Caco-2 (cell line): Measurements from ENCODE around the gene RBM43. TPM values are rescaled to one million over a fixed set of nuclear protein-coding genes. Genes with fewer than 3 reads are reported as not detected.

Source experiments
- BruUV-seq: library from RNA; stranded (reverse); fragments of 400-500 nt; replicated peaks from 2 replicates; lab custom pipeline; 2021; lab: Mats Ljungman, UMichigan
- CTCF ChIA-PET: fragments of 300-600 bp; sonication (Branson Sonifier 250); formaldehyde crosslinking; loops from one replicate; lab custom pipeline; 2022; ENCODE audit warnings: antibody characterized with exemption; lab: Charles Lee
- POLR2A ChIA-PET: fragments of 300-600 bp; sonication (Branson Sonifier 250); formaldehyde crosslinking; loops from one replicate; lab custom pipeline; 2022; ENCODE audit warnings: antibody characterized with exemption; lab: Charles Lee
- DNase-seq, 2 experiments: peaks; one replicate each; pipeline versions ENCODE4 v3.0.0 to v3.0.0-alpha.2; 2020 to 2022
- H3K27me3 ChIP-seq: replicated peaks from 2 replicates; pipeline ENCODE4 v1.6.0; 2011; ENCODE audit warnings: low read length; ENCODE audit not compliant: control insufficient read depth, insufficient read depth
- H3K36me3 ChIP-seq: 2 replicates; pipeline ENCODE4 v1.5.1; 2011; ENCODE audit warnings: low read length; ENCODE audit not compliant: control insufficient read depth, insufficient read depth
- H3K4me1 ChIP-seq: fragments of 250-450 bp; sonication (Bioruptor Pico); 2 replicates; pipeline ENCODE4 v1.5.1; 2020; ENCODE audit warnings: mild to moderate bottlenecking
- H3K4me3 ChIP-seq: 2 replicates; pipeline ENCODE4 v1.5.1; 2011; ENCODE audit warnings: low read depth, mild to moderate bottlenecking, control low read depth, low read length
- H3K9me3 ChIP-seq: fragments of 250-450 bp; sonication (Bioruptor Pico); 2 replicates; pipeline ENCODE4 v1.5.1; 2020; ENCODE audit warnings: mild to moderate bottlenecking, moderate library complexity
- H3K27ac Mint-ChIP-seq: one replicate; pipeline ENCODE4 v1.8.0; 2022; ENCODE audit warnings: mixed read lengths; ENCODE audit not compliant: unreplicated experiment
- H3K27me3 Mint-ChIP-seq: one replicate; pipeline ENCODE4 v1.8.0; 2022; ENCODE audit warnings: mixed read lengths; ENCODE audit not compliant: insufficient read depth, unreplicated experiment
- H3K36me3 Mint-ChIP-seq: one replicate; pipeline ENCODE4 v1.8.0; 2022; ENCODE audit warnings: mild to moderate bottlenecking, mixed read lengths; ENCODE audit not compliant: insufficient read depth, unreplicated experiment
- H3K4me1 Mint-ChIP-seq: one replicate; pipeline ENCODE4 v1.8.0; 2022; ENCODE audit warnings: low read depth, mixed read lengths; ENCODE audit not compliant: unreplicated experiment
- H3K4me3 Mint-ChIP-seq: one replicate; pipeline ENCODE4 v1.8.0; 2022; ENCODE audit warnings: mild to moderate bottlenecking, moderate library complexity, mixed read lengths; ENCODE audit not compliant: unreplicated experiment
- H3K9me3 Mint-ChIP-seq: one replicate; pipeline ENCODE4 v1.8.0; 2022; ENCODE audit warnings: mixed read lengths; ENCODE audit not compliant: unreplicated experiment
- intact Hi-C: fragments of 100-400 bp; cut with micrococcal nuclease; formaldehyde crosslinking; loops from one replicate; pipeline ENCODE4 v1.10.0; 2022; ENCODE audit not compliant: unreplicated experiment
- total RNA-seq: library from RNA; stranded (reverse); gene quantifications from 2 replicates; pipeline ENCODE4 v1.2.3, GENCODE V29; 2022
- TF ChIP-seq, protein P1 (sequence below), 2 experiments: fragments of 200-600 bp in 1 of 2; IDR thresholded peaks; 1 replicate in 1 of 2; 2 replicates in 1 of 2; pipeline versions ENCODE4 v1.5.1 to v1.8.0; 2011 to 2022; ENCODE audit warnings: antibody characterized with exemption in 1 of 2, control low read depth in 1 of 2, inconsistent platforms in 1 of 2, low read depth in 1 of 2, low read length in 1 of 2, mild to moderate bottlenecking in 1 of 2, moderate library complexity in 1 of 2; ENCODE audit not compliant: insufficient read depth in 1 of 2, severe bottlenecking in 1 of 2, unreplicated experiment in 1 of 2

RBM43 gene
- total RNA-seq, 1 experiment from 2014 or later = 1.4 TPM

DNA sequence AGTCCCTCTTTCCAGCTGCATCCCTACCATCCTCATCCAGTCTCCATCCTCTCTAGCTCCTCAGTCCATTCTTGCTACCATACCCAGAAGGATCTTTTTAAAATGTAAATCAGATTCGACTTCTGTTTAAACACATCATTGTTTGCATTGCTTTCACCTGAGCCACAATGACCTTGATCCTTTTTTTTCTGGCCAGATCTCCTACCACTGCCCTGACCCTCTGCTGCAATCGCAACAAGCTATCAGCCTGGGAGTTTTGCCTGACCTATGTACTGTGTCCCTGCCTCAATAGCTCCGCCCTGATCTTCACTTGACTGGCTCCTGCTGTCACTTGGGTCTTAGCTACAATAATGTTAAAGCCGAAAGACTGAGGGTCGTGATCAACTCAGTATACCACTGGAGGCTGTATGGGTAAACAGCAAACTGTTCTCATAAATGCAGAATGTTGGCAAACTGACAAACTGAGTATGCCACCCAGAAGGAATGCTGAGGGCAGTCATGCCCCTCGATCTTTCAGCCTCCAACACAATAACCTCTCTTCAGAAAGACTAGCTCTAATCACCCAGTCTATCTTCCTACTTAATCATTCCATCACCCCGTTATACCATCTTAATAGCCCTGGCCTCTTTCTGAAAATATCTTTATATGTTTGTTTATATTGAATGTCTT, 2.6 kb upstream of the RBM43 start:
- no peaks in the 10 kb centered on the region for H3K36me3 Mint-ChIP-seq
- H3K27me3 Mint-ChIP-seq = peaks cover 5% of the 10 kb centered on the region
- 0 out of 2 replicates have a peak, but pooled peaks cover 5% of the 10 kb centered on the region for H3K4me1 ChIP-seq
- H3K9me3 ChIP-seq = no peaks in the 10 kb centered on the region
- no peak overlapping the region for H3K4me3 Mint-ChIP-seq
- ChIA-PET POLR2A (interaction anchor here (0.6 kb wide), 1 partner anchor 14 kb away, joined by 3 read pairs; no protein-coding TSS in a partner anchor), CTCF (no interaction called here)
- no peak overlapping the region for H3K27ac Mint-ChIP-seq
- BruUV-seq = no TSS peak
- peak in 1 of 2 experiments; percentile 8 for DNase-seq
- H3K9me3 Mint-ChIP-seq = no peaks in the 10 kb centered on the region
- peaks cover 22% of the 10 kb centered on the region for H3K4me1 Mint-ChIP-seq
- H3K36me3 ChIP-seq = no peaks in the 10 kb centered on the region
- H3K4me3 ChIP-seq = no peak overlapping the region
- intact Hi-C loops = loop anchor here (10.0 kb wide), 1 partner anchor 151 kb away; no protein-coding TSS in a partner anchor
- TF ChIP-seq, protein P1, sequence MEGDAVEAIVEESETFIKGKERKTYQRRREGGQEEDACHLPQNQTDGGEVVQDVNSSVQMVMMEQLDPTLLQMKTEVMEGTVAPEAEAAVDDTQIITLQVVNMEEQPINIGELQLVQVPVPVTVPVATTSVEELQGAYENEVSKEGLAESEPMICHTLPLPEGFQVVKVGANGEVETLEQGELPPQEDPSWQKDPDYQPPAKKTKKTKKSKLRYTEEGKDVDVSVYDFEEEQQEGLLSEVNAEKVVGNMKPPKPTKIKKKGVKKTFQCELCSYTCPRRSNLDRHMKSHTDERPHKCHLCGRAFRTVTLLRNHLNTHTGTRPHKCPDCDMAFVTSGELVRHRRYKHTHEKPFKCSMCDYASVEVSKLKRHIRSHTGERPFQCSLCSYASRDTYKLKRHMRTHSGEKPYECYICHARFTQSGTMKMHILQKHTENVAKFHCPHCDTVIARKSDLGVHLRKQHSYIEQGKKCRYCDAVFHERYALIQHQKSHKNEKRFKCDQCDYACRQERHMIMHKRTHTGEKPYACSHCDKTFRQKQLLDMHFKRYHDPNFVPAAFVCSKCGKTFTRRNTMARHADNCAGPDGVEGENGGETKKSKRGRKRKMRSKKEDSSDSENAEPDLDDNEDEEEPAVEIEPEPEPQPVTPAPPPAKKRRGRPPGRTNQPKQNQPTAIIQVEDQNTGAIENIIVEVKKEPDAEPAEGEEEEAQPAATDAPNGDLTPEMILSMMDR (IDR thresholded peaks at IDR 0.05; ENCODE audit: insufficient read depth in 1 of 2, low read depth in 1 of 2, low read length in 1 of 2, severe bottlenecking in 1 of 2, unreplicated experiment in 1 of 2) = no peak
- H3K27me3 ChIP-seq = no peaks in the 10 kb centered on the region

DNA sequence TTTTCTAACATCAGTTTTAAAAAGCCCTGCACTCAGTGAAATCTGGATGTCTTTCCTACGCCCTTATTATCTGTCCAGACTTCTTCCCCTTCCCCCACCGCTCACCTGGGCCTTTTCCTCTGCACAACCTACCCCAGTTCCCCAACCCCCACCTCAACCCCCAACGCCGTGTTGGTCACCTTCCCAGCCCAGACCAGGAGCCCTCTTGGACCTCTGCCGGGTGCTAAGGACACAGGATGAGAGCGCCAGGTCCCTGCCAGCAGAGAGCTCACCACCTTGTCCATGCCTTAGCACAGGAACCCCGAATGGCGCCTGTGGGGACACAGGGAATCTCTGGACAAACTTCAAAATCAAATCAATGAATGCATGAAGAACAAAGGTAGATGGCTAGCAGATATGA, 966 bp upstream of the RBM43 start:
- Mint-ChIP-seq H3K27me3 (peaks cover 5% of the 10 kb centered on the region), H3K9me3 (no peaks in the 10 kb centered on the region), H3K4me3 (peak overlapping the region; percentile 80), H3K4me1 (peaks cover 22% of the 10 kb centered on the region), H3K36me3 (no peaks in the 10 kb centered on the region), H3K27ac (no peak overlapping the region)
- intact Hi-C loops = loop anchor here (10.0 kb wide), 1 partner anchor 152 kb away; no protein-coding TSS in a partner anchor
- Histone ChIP-seq H3K36me3 (no peaks in the 10 kb centered on the region), H3K4me3 (no peak overlapping the region), H3K4me1 (0 out of 2 replicates have a peak, but pooled peaks cover 5% of the 10 kb centered on the region), H3K27me3 (no peaks in the 10 kb centered on the region), H3K9me3 (no peaks in the 10 kb centered on the region)
- TF ChIP-seq, protein P1 (IDR thresholded peaks at IDR 0.05; ENCODE audit: insufficient read depth in 1 of 2, low read depth in 1 of 2, low read length in 1 of 2, severe bottlenecking in 1 of 2, unreplicated experiment in 1 of 2) = no peak
- BruUV-seq = no TSS peak
- DNase-seq = no peak
- ChIA-PET CTCF (no interaction called here), POLR2A (no interaction called here)

DNA sequence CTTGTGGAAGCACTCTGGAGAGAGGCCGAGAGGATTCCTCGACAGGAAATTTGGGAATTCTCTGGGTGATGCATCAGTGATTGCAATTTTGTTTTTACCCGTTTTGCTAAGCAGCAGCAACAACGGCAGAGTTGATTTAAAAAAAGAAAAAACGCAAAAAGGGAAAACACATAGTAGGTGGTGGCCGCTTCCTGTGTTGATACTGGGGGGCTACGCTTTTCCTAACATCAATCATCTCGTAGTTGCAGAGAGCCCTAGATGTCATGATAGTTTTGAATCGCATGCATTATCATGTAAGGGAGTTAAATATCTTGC, 271 bp upstream of the RBM43 start:
- POLR2A ChIA-PET = no interaction called here
- peak overlapping the region; percentile 80 for H3K4me3 Mint-ChIP-seq
- no peaks in the 10 kb centered on the region for H3K36me3 Mint-ChIP-seq
- Histone ChIP-seq H3K9me3 (no peaks in the 10 kb centered on the region), H3K36me3 (no peaks in the 10 kb centered on the region), H3K4me1 (0 out of 2 replicates have a peak, but pooled peaks cover 5% of the 10 kb centered on the region), H3K4me3 (peak overlapping the region; percentile 66), H3K27me3 (no peaks in the 10 kb centered on the region)
- H3K27me3 Mint-ChIP-seq = peaks cover 5% of the 10 kb centered on the region
- H3K27ac Mint-ChIP-seq = peak overlapping the region; percentile 63
- BruUV-seq = no TSS peak
- H3K4me1 Mint-ChIP-seq = peaks cover 22% of the 10 kb centered on the region
- CTCF ChIA-PET = no interaction called here
- intact Hi-C loops = loop anchor here (10.0 kb wide), 1 partner anchor 153 kb away; no protein-coding TSS in a partner anchor
- DNase-seq = no peak
- TF ChIP-seq, protein P1 (IDR thresholded peaks at IDR 0.05; ENCODE audit: insufficient read depth in 1 of 2, low read depth in 1 of 2, low read length in 1 of 2, severe bottlenecking in 1 of 2, unreplicated experiment in 1 of 2) = no peak
- no peaks in the 10 kb centered on the region for H3K9me3 Mint-ChIP-seq
